GM12878 (cell line): Measurements from ENCODE around the gene FAM89B. TPM values are rescaled to one million over a fixed set of nuclear protein-coding genes. Genes with fewer than 3 reads are reported as not detected.

Experiments used
- ATAC-seq: fragments of 200-7000 bp; cut with Tn5 transposase; 3 replicates; pipeline ENCODE4 v1.9.1; 2020; ENCODE audit warnings: mild to moderate bottlenecking, moderate library complexity
- BruUV-seq: library from RNA; stranded (reverse); fragments of 400-500 nt; replicated peaks from 2 replicates; lab custom pipeline; 2021; lab: Mats Ljungman, UMichigan
- CTCF ChIA-PET: fragments of 300-600 bp; sonication (Branson Sonifier 250); formaldehyde crosslinking; extraction: SDS; loops from one replicate; lab custom pipeline; 2021; ENCODE audit warnings: inconsistent platforms; lab: Yijun Ruan, JAX
- POLR2A ChIA-PET: fragments of 350-600 bp; formaldehyde crosslinking; extraction: SDS; loops from one replicate; lab custom pipeline; 2021; ENCODE audit warnings: inconsistent platforms; lab: Charles Lee
- RAD21 ChIA-PET: fragments of 300-600 bp; sonication (Branson Sonifier 250); formaldehyde crosslinking; loops from one replicate; lab custom pipeline; 2023; ENCODE audit warnings: antibody characterized with exemption; ENCODE audit not compliant: unreplicated experiment; lab: Charles Lee
- SMC1A ChIA-PET: fragments of 300-600 bp; sonication (Branson Sonifier 250); formaldehyde crosslinking; loops from one replicate; lab custom pipeline; 2023; ENCODE audit not compliant: unreplicated experiment, uncharacterized antibody; lab: Charles Lee
- DNase-seq: peaks from one replicate; pipeline ENCODE4 v3.0.0-alpha.2; 2011; ENCODE audit warnings: low read depth, low spot score
- FAIRE-seq: peaks from 3 replicates; lab custom pipeline; 2011; peaks lifted over from hg19 to GRCh38; lab: Jason Lieb, UNC
- H2AFZ ChIP-seq: 2 replicates; pipeline ENCODE4 v1.6.0; 2011; ENCODE audit warnings: low read depth, low read length, control low read depth; ENCODE audit not compliant: control insufficient read depth
- H3K27ac ChIP-seq: 2 replicates; pipeline ENCODE4 v1.5.1; 2011; ENCODE audit warnings: control low read depth; ENCODE audit not compliant: control insufficient read depth, insufficient read depth
- H3K27me3 ChIP-seq, 2 experiments: replicated peaks in 1 of 2; 2 replicates each; pipeline versions ENCODE4 v1.6.0 to v1.6.1; 2011; ENCODE audit warnings: low read length in 1 of 2; ENCODE audit not compliant: control insufficient read depth in 2 of 2, insufficient read depth in 2 of 2
- H3K36me3 ChIP-seq, 2 experiments: 2 replicates each; pipeline ENCODE4 v1.5.1; 2011; ENCODE audit warnings: low read length in 1 of 2; ENCODE audit not compliant: control insufficient read depth in 2 of 2, insufficient read depth in 2 of 2
- H3K4me1 ChIP-seq: 2 replicates; pipeline ENCODE4 v1.6.1; 2011; ENCODE audit warnings: mild to moderate bottlenecking, low read length, moderate library complexity, mixed read lengths; ENCODE audit not compliant: control insufficient read depth, insufficient read depth
- H3K4me2 ChIP-seq: 2 replicates; pipeline ENCODE4 v1.6.0; 2011; ENCODE audit warnings: control low read depth; ENCODE audit not compliant: control insufficient read depth, insufficient read depth
- H3K4me3 ChIP-seq: fragments of 200-600 bp; sonication (generic); 2 replicates; pipeline ENCODE4 v1.5.1; 2016
- H3K79me2 ChIP-seq: 2 replicates; pipeline ENCODE4 v1.6.0; 2011; ENCODE audit warnings: low read length; ENCODE audit not compliant: control insufficient read depth, insufficient read depth
- H3K9ac ChIP-seq: 2 replicates; pipeline ENCODE4 v1.8.0; 2011; ENCODE audit warnings: low read length, control low read depth, mixed read lengths; ENCODE audit not compliant: control insufficient read depth, insufficient read depth
- H3K9me3 ChIP-seq: replicated peaks from 3 replicates; pipeline ENCODE4 v1.5.1; 2011; ENCODE audit warnings: mild to moderate bottlenecking, low read length; ENCODE audit not compliant: control insufficient read depth, insufficient read depth
- H4K20me1 ChIP-seq: 2 replicates; pipeline ENCODE4 v1.6.0; 2011; ENCODE audit not compliant: control insufficient read depth, insufficient read depth
- BCL11A ChIP-seq: IDR thresholded peaks from 2 replicates; pipeline ENCODE4 v1.6.1; 2011; ENCODE audit warnings: low read depth, low read length
- CBX3 ChIP-seq: fragments of 200-600 bp; sonication (generic); IDR thresholded peaks from 2 replicates; pipeline ENCODE4 v1.6.1; 2016; ENCODE audit warnings: low read depth, borderline replicate concordance
- JUND ChIP-seq: IDR thresholded peaks from 2 replicates; pipeline ENCODE4 v1.6.1; 2012; ENCODE audit warnings: low read depth, mild to moderate bottlenecking, low read length, improper control_type of control experiment, moderate library complexity
- MTA3 ChIP-seq: IDR thresholded peaks from 2 replicates; pipeline ENCODE4 v1.6.1; 2012; ENCODE audit warnings: low read length, inconsistent platforms, borderline replicate concordance
- NR2C1 ChIP-seq: fragments of 450-650 bp; IDR thresholded peaks from 2 replicates; pipeline ENCODE4 v1.6.1; 2017; ENCODE audit warnings: antibody characterized with exemption, mild to moderate bottlenecking, moderate library complexity
- NR2C2 ChIP-seq: IDR thresholded peaks from 2 replicates; pipeline ENCODE4 v1.6.1; 2011; ENCODE audit warnings: borderline replicate concordance, low read depth; ENCODE audit not compliant: control insufficient read depth, insufficient read length
- POLR2AphosphoS2 ChIP-seq: IDR thresholded peaks from 2 replicates; pipeline ENCODE4 v1.6.1; 2011; ENCODE audit warnings: low read depth, mild to moderate bottlenecking, low read length, improper control_type of control experiment, moderate library complexity
- RB1 ChIP-seq: fragments of 450-650 bp; formaldehyde crosslinking; IDR thresholded peaks from 2 replicates; pipeline ENCODE4 v1.6.1; 2017; ENCODE audit warnings: mild to moderate bottlenecking, borderline replicate concordance
- RUNX3 ChIP-seq: IDR thresholded peaks from 2 replicates; pipeline ENCODE4 v1.6.1; 2012; ENCODE audit warnings: low read length, inconsistent platforms
- SRF ChIP-seq, 2 experiments: IDR thresholded peaks; 2 replicates each; pipeline ENCODE4 v1.6.1; 2011; ENCODE audit warnings: low read depth in 2 of 2, low read length in 2 of 2, mild to moderate bottlenecking in 1 of 2, moderate library complexity in 1 of 2
- WGBS: methylation state at CpG from one replicate; pipeline ENCODE4 v1.1.6; 2016; ENCODE audit warnings: low lambda C conversion rate; ENCODE audit not compliant: insufficient replicate concordance, insufficient coverage; ENCODE audit errors: missing lambda C conversion rate; 5-methylcytosine and 5-hydroxymethylcytosine counted together
- in situ Hi-C: fragments of 300-500 bp; cut with MboI; formaldehyde crosslinking; loops from 9 replicates; pipeline ENCODE4 v1.14.3; 2018; ENCODE audit warnings: mixed read lengths
- intact Hi-C: fragments of 100-400 bp; cut with micrococcal nuclease; formaldehyde crosslinking; loops from one replicate; pipeline ENCODE4 v1.14.2; 2022; ENCODE audit not compliant: unreplicated experiment
- polyA plus RNA-seq, 11 experiments: library from polyadenylated mRNA; depleted of rRNA in 4 of 11; unstranded in 6 of 11; stranded (reverse) in 5 of 11; fragments of >200 nt; fragmentation: Nextera tagmentation in 4 of 11; fragmentation: Illumina TruSeq in 1 of 11; extraction: Ambion mirVana in 4 of 11; extraction: Trizol in 1 of 11; gene quantifications; 1 replicate in 1 of 11; 2 replicates in 10 of 11; pipeline versions ENCODE4 v1.2.1 to v1.2.3, GENCODE V29; 2011 to 2016; ENCODE audit warnings: inconsistent platforms in 2 of 11, missing spikeins in 2 of 11, low read depth in 1 of 11
- total RNA-seq, 4 experiments: library from RNA; depleted of rRNA in 3 of 4; stranded (reverse); fragments of >200 nt in 3 of 4; fragmentation: Illumina TruSeq in 1 of 4; extraction: Trizol in 1 of 4; gene quantifications; 2 replicates each; pipeline versions ENCODE4 v1.2.1 to v1.2.3, GENCODE V29; 2013 to 2021
- TF ChIP-seq, protein P1 (sequence below): fragments of 450-650 bp; IDR thresholded peaks from 2 replicates; pipeline ENCODE4 v1.6.1; 2017; ENCODE audit warnings: mild to moderate bottlenecking, moderate library complexity
- TF ChIP-seq, protein P2 (sequence below): fragments of 450-650 bp; IDR thresholded peaks from 2 replicates; pipeline ENCODE4 v1.6.1; 2017; ENCODE audit warnings: low read depth, mild to moderate bottlenecking, moderate library complexity

Gene FAM89B
- total and polyA plus RNA-seq, 10 of the 15 experiments (the other 5 are each of a cell fraction or from before 2014, with no cell fraction given) = 0.34 to 36.7 (median 9.8) TPM

DNA sequence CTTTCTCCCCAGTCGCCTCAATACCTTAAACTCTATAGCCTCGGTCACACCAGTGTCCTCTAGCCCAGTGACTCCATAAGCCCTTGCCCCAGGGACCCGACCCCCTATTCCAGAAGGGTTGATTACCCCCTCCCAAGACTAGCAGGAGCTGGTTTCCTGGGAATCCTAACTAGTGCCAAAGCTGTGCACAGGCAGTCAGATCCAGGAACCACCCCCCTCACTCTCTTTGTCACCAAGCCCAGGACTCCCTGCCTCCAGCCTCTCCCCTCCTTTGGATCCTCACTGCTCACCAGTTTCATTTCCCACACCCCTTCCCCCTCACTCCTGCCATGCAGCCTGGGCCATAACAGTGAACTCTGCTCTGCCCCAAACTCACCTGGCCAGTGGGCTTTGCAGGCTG is 23.9 kb upstream of the FAM89B start:
- DNase-seq (no peak), FAIRE-seq (no peak), ATAC-seq (no peak)
- Histone ChIP-seq H3K27me3 (no peaks in the 10 kb centered on the region), H2AFZ (no peak overlapping the region), H4K20me1 (no peaks in the 10 kb centered on the region), H3K9ac (no peak overlapping the region), H3K4me3 (no peak overlapping the region), H3K9me3 (no peaks in the 10 kb centered on the region), H3K79me2 (no peaks in the 10 kb centered on the region), H3K4me1 (peaks cover 24% of the 10 kb centered on the region), H3K27ac (no peak overlapping the region), H3K36me3 (no peaks in the 10 kb centered on the region), H3K4me2 (no peak overlapping the region)
- POLR2A ChIA-PET = interaction anchor here (0.6 kb wide), 1 partner anchor 14 kb away, joined by 8 read pairs; no protein-coding TSS in a partner anchor
- WGBS = 19% methylated on average over 3 of the region's 3 CpGs
- SMC1A ChIA-PET = no interaction called here
- TF ChIP-seq, protein P1, sequence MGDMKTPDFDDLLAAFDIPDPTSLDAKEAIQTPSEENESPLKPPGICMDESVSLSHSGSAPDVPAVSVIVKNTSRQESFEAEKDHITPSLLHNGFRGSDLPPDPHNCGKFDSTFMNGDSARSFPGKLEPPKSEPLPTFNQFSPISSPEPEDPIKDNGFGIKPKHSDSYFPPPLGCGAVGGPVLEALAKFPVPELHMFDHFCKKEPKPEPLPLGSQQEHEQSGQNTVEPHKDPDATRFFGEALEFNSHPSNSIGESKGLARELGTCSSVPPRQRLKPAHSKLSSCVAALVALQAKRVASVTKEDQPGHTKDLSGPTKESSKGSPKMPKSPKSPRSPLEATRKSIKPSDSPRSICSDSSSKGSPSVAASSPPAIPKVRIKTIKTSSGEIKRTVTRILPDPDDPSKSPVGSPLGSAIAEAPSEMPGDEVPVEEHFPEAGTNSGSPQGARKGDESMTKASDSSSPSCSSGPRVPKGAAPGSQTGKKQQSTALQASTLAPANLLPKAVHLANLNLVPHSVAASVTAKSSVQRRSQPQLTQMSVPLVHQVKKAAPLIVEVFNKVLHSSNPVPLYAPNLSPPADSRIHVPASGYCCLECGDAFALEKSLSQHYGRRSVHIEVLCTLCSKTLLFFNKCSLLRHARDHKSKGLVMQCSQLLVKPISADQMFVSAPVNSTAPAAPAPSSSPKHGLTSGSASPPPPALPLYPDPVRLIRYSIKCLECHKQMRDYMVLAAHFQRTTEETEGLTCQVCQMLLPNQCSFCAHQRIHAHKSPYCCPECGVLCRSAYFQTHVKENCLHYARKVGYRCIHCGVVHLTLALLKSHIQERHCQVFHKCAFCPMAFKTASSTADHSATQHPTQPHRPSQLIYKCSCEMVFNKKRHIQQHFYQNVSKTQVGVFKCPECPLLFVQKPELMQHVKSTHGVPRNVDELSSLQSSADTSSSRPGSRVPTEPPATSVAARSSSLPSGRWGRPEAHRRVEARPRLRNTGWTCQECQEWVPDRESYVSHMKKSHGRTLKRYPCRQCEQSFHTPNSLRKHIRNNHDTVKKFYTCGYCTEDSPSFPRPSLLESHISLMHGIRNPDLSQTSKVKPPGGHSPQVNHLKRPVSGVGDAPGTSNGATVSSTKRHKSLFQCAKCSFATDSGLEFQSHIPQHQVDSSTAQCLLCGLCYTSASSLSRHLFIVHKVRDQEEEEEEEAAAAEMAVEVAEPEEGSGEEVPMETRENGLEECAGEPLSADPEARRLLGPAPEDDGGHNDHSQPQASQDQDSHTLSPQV = no peak
- TF ChIP-seq BCL11A = no peak
- TF ChIP-seq MTA3 = no peak
- TF ChIP-seq POLR2AphosphoS2 = no peak
- TF ChIP-seq, protein P2, sequence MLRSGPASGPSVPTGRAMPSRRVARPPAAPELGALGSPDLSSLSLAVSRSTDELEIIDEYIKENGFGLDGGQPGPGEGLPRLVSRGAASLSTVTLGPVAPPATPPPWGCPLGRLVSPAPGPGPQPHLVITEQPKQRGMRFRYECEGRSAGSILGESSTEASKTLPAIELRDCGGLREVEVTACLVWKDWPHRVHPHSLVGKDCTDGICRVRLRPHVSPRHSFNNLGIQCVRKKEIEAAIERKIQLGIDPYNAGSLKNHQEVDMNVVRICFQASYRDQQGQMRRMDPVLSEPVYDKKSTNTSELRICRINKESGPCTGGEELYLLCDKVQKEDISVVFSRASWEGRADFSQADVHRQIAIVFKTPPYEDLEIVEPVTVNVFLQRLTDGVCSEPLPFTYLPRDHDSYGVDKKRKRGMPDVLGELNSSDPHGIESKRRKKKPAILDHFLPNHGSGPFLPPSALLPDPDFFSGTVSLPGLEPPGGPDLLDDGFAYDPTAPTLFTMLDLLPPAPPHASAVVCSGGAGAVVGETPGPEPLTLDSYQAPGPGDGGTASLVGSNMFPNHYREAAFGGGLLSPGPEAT = no peak
- no peak for TF ChIP-seq CBX3
- no peak for TF ChIP-seq SRF (IDR thresholded peaks at IDR 0.05; ENCODE audit: low read depth in 2 of 2, low read length in 2 of 2)
- TF ChIP-seq NR2C1 = no peak
- no peak for TF ChIP-seq NR2C2
- no peak for TF ChIP-seq RB1
- no peak for TF ChIP-seq RUNX3
- no peak for TF ChIP-seq JUND
- intact Hi-C loops (no loop called here), in situ Hi-C loops (no loop called here)
- CTCF ChIA-PET = interaction anchor here (1.2 to 4.7 kb wide), 2 partner anchors 7 to 41 kb away, joined by 3 to 29 read pairs; no protein-coding TSS in a partner anchor
- RAD21 ChIA-PET = interaction anchor here (1.6 kb wide), 1 partner anchor 8 kb away, joined by 5 read pairs; no protein-coding TSS in a partner anchor
- no TSS peak for BruUV-seq
